Endodermal cell (in vitro differentiated cells): Measurements from ENCODE around the gene TMEM267. TPM values are rescaled to one million over a fixed set of nuclear protein-coding genes. Genes with fewer than 3 reads are reported as not detected.

Experiments
- DNase-seq: peaks from one replicate; pipeline ENCODE4 v3.0.0-alpha.2; 2017
- H3K27ac ChIP-seq: 2 replicates; pipeline ENCODE4 v1.5.1; 2013; ENCODE audit warnings: mild to moderate bottlenecking, low read depth, low read length, moderate library complexity
- H3K27me3 ChIP-seq: 2 replicates; pipeline ENCODE4 v1.6.1; 2013; ENCODE audit warnings: mild to moderate bottlenecking, low read length, moderate library complexity; ENCODE audit not compliant: insufficient read depth, control insufficient read depth, poor library complexity, severe bottlenecking
- H3K36me3 ChIP-seq: 2 replicates; pipeline ENCODE4 v1.7.0; 2013; ENCODE audit warnings: mild to moderate bottlenecking, low read length, moderate library complexity; ENCODE audit not compliant: control insufficient read depth, insufficient read depth
- H3K4me1 ChIP-seq: one replicate; pipeline ENCODE4 v1.7.0; 2013; ENCODE audit warnings: low read length; ENCODE audit not compliant: control insufficient read depth, insufficient read depth
- H3K4me3 ChIP-seq: 2 replicates; pipeline ENCODE4 v1.5.1; 2013; ENCODE audit warnings: mild to moderate bottlenecking, low read length, moderate library complexity
- H3K9ac ChIP-seq: 2 replicates; pipeline ENCODE4 v1.6.1; 2013; ENCODE audit warnings: mild to moderate bottlenecking, low read length, moderate library complexity; ENCODE audit not compliant: poor library complexity, severe bottlenecking; ENCODE audit errors: extremely low read depth
- H3K9me3 ChIP-seq: 2 replicates; pipeline ENCODE4 v1.6.1; 2013; ENCODE audit warnings: mild to moderate bottlenecking, low read length, moderate library complexity; ENCODE audit not compliant: control insufficient read depth
- H3K27ac Mint-ChIP-seq: 2 replicates; pipeline ENCODE4 v1.8.0; 2020; ENCODE audit warnings: mixed read lengths
- H3K27me3 Mint-ChIP-seq: 2 replicates; pipeline ENCODE4 v1.8.0; 2021; ENCODE audit warnings: mild to moderate bottlenecking, mixed read lengths; ENCODE audit not compliant: insufficient read depth
- H3K36me3 Mint-ChIP-seq: 2 replicates; pipeline ENCODE4 v1.8.0; 2020; ENCODE audit warnings: low read depth, mixed read lengths
- H3K4me1 Mint-ChIP-seq: 2 replicates; pipeline ENCODE4 v1.8.0; 2020; ENCODE audit warnings: mixed read lengths
- H3K4me3 Mint-ChIP-seq: 2 replicates; pipeline ENCODE4 v1.8.0; 2020; ENCODE audit warnings: mild to moderate bottlenecking, moderate library complexity, mixed read lengths
- H3K9me3 Mint-ChIP-seq: 2 replicates; pipeline ENCODE4 v1.8.0; 2020; ENCODE audit warnings: mild to moderate bottlenecking, mixed read lengths
- CTCF ChIP-seq: fragments of 200-600 bp; sonication (generic); conservative IDR thresholded peaks from 2 replicates; pipeline ENCODE4 v1.5.0; 2021; ENCODE audit warnings: antibody characterized with exemption, mild to moderate bottlenecking
- WGBS, 2 experiments: methylation state at CpG; one replicate each; pipeline versions ENCODE4 v1.1.5 to v1.1.7; 2013; ENCODE audit warnings: missing lambda C conversion rate in 2 of 2, mixed read lengths in 1 of 2; ENCODE audit not compliant: insufficient coverage in 1 of 2, insufficient read length in 1 of 2; 5-methylcytosine and 5-hydroxymethylcytosine counted together
- total RNA-seq, 2 donors: library from RNA; stranded (reverse); fragmentation: NEBNext Ultra II Directional in 1 of 2; extraction: Animal tissue kit (Norgen Biotek cat#: 25700) in 1 of 2; gene quantifications; 2 replicates in 1 of 2; 3 replicates in 1 of 2; pipeline ENCODE4 v1.2.1, GENCODE V29; 2021

TMEM267 gene
- total RNA-seq, 2 donors from 2014 or later: 8.3 to 8.9 TPM

GRCh38 chr5:43412644-43413043 lies 71.0 kb downstream of the TMEM267 start:
- H3K4me1 Mint-ChIP-seq: peaks cover 16% of the 10 kb centered on the region
- H3K4me1 ChIP-seq: no peaks in the 10 kb centered on the region
- no peaks in the 10 kb centered on the region for H3K36me3 ChIP-seq
- DNase-seq: no peak
- no peak overlapping the region for H3K4me3 ChIP-seq
- WGBS, 2 experiments: 67 to 100% methylated on average over 1 of the region's 1 CpG
- no peak overlapping the region for H3K9ac ChIP-seq
- H3K27ac Mint-ChIP-seq: no peak overlapping the region
- H3K27me3 ChIP-seq: no peaks in the 10 kb centered on the region
- no peaks in the 10 kb centered on the region for H3K9me3 ChIP-seq
- H3K27me3 Mint-ChIP-seq: peaks cover 2% of the 10 kb centered on the region
- no peak overlapping the region for H3K27ac ChIP-seq
- no peaks in the 10 kb centered on the region for H3K36me3 Mint-ChIP-seq
- TF ChIP-seq CTCF: no peak
- H3K9me3 Mint-ChIP-seq: peaks cover under 1% of the 10 kb centered on the region
- H3K4me3 Mint-ChIP-seq: no peak overlapping the region

- DNase-seq: no peak
- H3K4me3 ChIP-seq: no peak within 1 kb of the TSS
- no peaks in the 10 kb centered on the region for H3K27me3 ChIP-seq
- Mint-ChIP-seq H3K27me3 (peaks cover 2% of the 10 kb centered on the region), H3K36me3 (no peaks in the 10 kb centered on the region), H3K4me3 (no peak within 1 kb of the TSS), H3K27ac (no peak within 1 kb of the TSS), H3K4me1 (peaks cover 16% of the 10 kb centered on the region), H3K9me3 (peaks cover 5% of the 10 kb centered on the region)
- no peaks in the 10 kb centered on the region for H3K4me1 ChIP-seq
- 90 to 97% methylated on average over 4 to 6 of the region's 6 CpGs for WGBS, 2 experiments
- H3K9ac ChIP-seq: no peak within 1 kb of the TSS
- no peaks in the 10 kb centered on the region for H3K9me3 ChIP-seq
- TF ChIP-seq CTCF: no peak
- no peaks in the 10 kb centered on the region for H3K36me3 ChIP-seq
- no peak within 1 kb of the TSS for H3K27ac ChIP-seq
Measured at GRCh38 chr5:43412156-43412555, 71.5 kb downstream of the TMEM267 start, which contains the start of gene CCL28. CCL28 (minus strand) TSS chr5:43412391; CDS start chr5:43412316, 75 bp downstream.

GRCh38 chr5:43411495-43411894 lies 72.2 kb downstream of the TMEM267 start:
- Mint-ChIP-seq H3K9me3 (peaks cover 12% of the 10 kb centered on the region), H3K36me3 (no peaks in the 10 kb centered on the region), H3K4me3 (no peak overlapping the region), H3K27ac (no peak overlapping the region), H3K27me3 (peaks cover 3% of the 10 kb centered on the region), H3K4me1 (peaks cover 14% of the 10 kb centered on the region)
- no peak overlapping the region for H3K9ac ChIP-seq
- no peaks in the 10 kb centered on the region for H3K36me3 ChIP-seq
- H3K4me1 ChIP-seq: no peaks in the 10 kb centered on the region
- no peaks in the 10 kb centered on the region for H3K27me3 ChIP-seq
- TF ChIP-seq CTCF: no peak
- no peaks in the 10 kb centered on the region for H3K9me3 ChIP-seq
- H3K4me3 ChIP-seq: no peak overlapping the region
- WGBS, 2 experiments: 73 to 84% methylated on average over 3 of the region's 3 CpGs
- DNase-seq: no peak
- H3K27ac ChIP-seq: no peak overlapping the region
